Parathyroid adenoma (tissue), 2 donors: ENCODE data around the gene PLSCR2.

ENCODE experiments used
- H2AFZ ChIP-seq: fragments of 300-600 bp; sonication (generic); one replicate; pipeline ENCODE4 v1.7.0; 2017; ENCODE audit warnings: antibody characterized with exemption, mild to moderate bottlenecking
- H3K27ac ChIP-seq: fragments of 300-600 bp; sonication (generic); one replicate; pipeline ENCODE4 v1.7.0; 2017
- H3K27me3 ChIP-seq: fragments of 300-600 bp; sonication (generic); one replicate; pipeline ENCODE4 v1.7.0; 2017; ENCODE audit warnings: low read length; ENCODE audit not compliant: control insufficient read depth, insufficient read depth
- H3K36me3 ChIP-seq: fragments of 300-600 bp; sonication (generic); one replicate; pipeline ENCODE4 v1.7.0; 2017; ENCODE audit warnings: low read length; ENCODE audit not compliant: control insufficient read depth, insufficient read depth
- H3K4me1 ChIP-seq: fragments of 300-600 bp; sonication (generic); one replicate; pipeline ENCODE4 v1.7.0; 2017; ENCODE audit warnings: control low read depth
- H3K4me2 ChIP-seq: fragments of 300-600 bp; sonication (generic); one replicate; pipeline ENCODE4 v1.7.0; 2017; ENCODE audit warnings: low read length
- H3K4me3 ChIP-seq: fragments of 300-600 bp; sonication (generic); one replicate; pipeline ENCODE4 v1.7.0; 2017; ENCODE audit warnings: low read depth, low read length
- H3K79me2 ChIP-seq: fragments of 300-600 bp; sonication (generic); one replicate; pipeline ENCODE4 v1.7.0; 2017; ENCODE audit warnings: control low read depth
- H3K9ac ChIP-seq: fragments of 300-600 bp; sonication (generic); one replicate; pipeline ENCODE4 v1.7.0; 2017; ENCODE audit warnings: mild to moderate bottlenecking
- H3K9me3 ChIP-seq: fragments of 300-600 bp; sonication (generic); one replicate; pipeline ENCODE4 v1.7.0; 2017; ENCODE audit warnings: low read length; ENCODE audit not compliant: control insufficient read depth
- CTCF ChIP-seq: fragments of 300-600 bp; sonication (generic); IDR thresholded peaks from one replicate; pipeline ENCODE4 v1.7.0; 2017; ENCODE audit warnings: antibody characterized with exemption, mild to moderate bottlenecking
- donor health status: primary hyperparathyroidism.

The PLSCR2 gene

GRCh38 chr3:146496726-146497125, 27.4 kb upstream of the PLSCR2 start:
- no peaks in the 10 kb centered on the region for H3K36me3 ChIP-seq
- no peaks in the 10 kb centered on the region for H3K9me3 ChIP-seq
- H3K9ac ChIP-seq, result no peak overlapping the region
- H3K4me2 ChIP-seq, result no peak overlapping the region
- H3K27ac ChIP-seq, result no peak overlapping the region
- no peak for TF ChIP-seq CTCF
- H3K4me3 ChIP-seq, result no peak overlapping the region
- no peaks in the 10 kb centered on the region for H3K79me2 ChIP-seq
- H2AFZ ChIP-seq, result no peak overlapping the region
- no peaks in the 10 kb centered on the region for H3K4me1 ChIP-seq
- H3K27me3 ChIP-seq, result no peaks in the 10 kb centered on the region

- Histone ChIP-seq H3K4me3 (no peak overlapping the region), H3K9me3 (no peaks in the 10 kb centered on the region), H3K36me3 (no peaks in the 10 kb centered on the region), H3K79me2 (no peaks in the 10 kb centered on the region), H3K27me3 (no peaks in the 10 kb centered on the region), H2AFZ (no peak overlapping the region), H3K4me1 (no peaks in the 10 kb centered on the region), H3K27ac (no peak overlapping the region), H3K4me2 (no peak overlapping the region), H3K9ac (no peak overlapping the region)
- no peak for TF ChIP-seq CTCF
Observed at GRCh38 chr3:146496251-146496650, 26.9 kb upstream of the PLSCR2 start.

GRCh38 chr3:146493761-146494160, 24.4 kb upstream of the PLSCR2 start:
- Histone ChIP-seq H3K27me3 (no peaks in the 10 kb centered on the region), H3K9me3 (no peaks in the 10 kb centered on the region), H2AFZ (no peak overlapping the region), H3K9ac (no peak overlapping the region), H3K4me3 (no peak overlapping the region), H3K4me2 (no peak overlapping the region), H3K79me2 (no peaks in the 10 kb centered on the region), H3K27ac (no peak overlapping the region), H3K4me1 (no peaks in the 10 kb centered on the region), H3K36me3 (no peaks in the 10 kb centered on the region)
- no peak for TF ChIP-seq CTCF

GRCh38 chr3:146493221-146493620, 23.9 kb upstream of the PLSCR2 start:
- no peak overlapping the region for H2AFZ ChIP-seq
- no peak overlapping the region for H3K4me2 ChIP-seq
- H3K79me2 ChIP-seq, result no peaks in the 10 kb centered on the region
- H3K9ac ChIP-seq, result no peak overlapping the region
- no peak overlapping the region for H3K4me3 ChIP-seq
- no peaks in the 10 kb centered on the region for H3K4me1 ChIP-seq
- no peak overlapping the region for H3K27ac ChIP-seq
- TF ChIP-seq CTCF, result no peak
- no peaks in the 10 kb centered on the region for H3K27me3 ChIP-seq
- H3K9me3 ChIP-seq, result no peaks in the 10 kb centered on the region
- H3K36me3 ChIP-seq, result no peaks in the 10 kb centered on the region

GRCh38 chr3:146491303-146491702, 21.9 kb upstream of the PLSCR2 start:
- Histone ChIP-seq H3K9me3 (no peaks in the 10 kb centered on the region), H3K4me3 (no peak overlapping the region), H2AFZ (no peak overlapping the region), H3K9ac (no peak overlapping the region), H3K4me2 (no peak overlapping the region), H3K36me3 (no peaks in the 10 kb centered on the region), H3K27me3 (no peaks in the 10 kb centered on the region), H3K27ac (no peak overlapping the region), H3K79me2 (no peaks in the 10 kb centered on the region), H3K4me1 (no peaks in the 10 kb centered on the region)
- TF ChIP-seq CTCF, result no peak
